Activated CD4-positive, alpha-beta T cell treated with anti-CD3 and anti-CD28 coated beads for 36 hours (primary cell): ENCODE measurements around the gene ERICH6B. TPM values are rescaled to one million over a fixed set of nuclear protein-coding genes. Genes with fewer than 3 reads are reported as not detected.

Experiments used
- ATAC-seq: fragments of 200-7000 bp; cut with Tn5 transposase; one replicate; pipeline ENCODE4 v1.10.0; 2021; ENCODE audit warnings: mild to moderate bottlenecking, moderate library complexity
- CTCF ChIA-PET: fragments of 350-600 bp; sonication (Branson Sonifier 250); formaldehyde crosslinking; loops from one replicate; lab custom pipeline; 2021; ENCODE audit warnings: antibody characterized with exemption; lab: Charles Lee
- POLR2A ChIA-PET: fragments of 350-600 bp; sonication (Branson Sonifier 250); formaldehyde crosslinking; loops from one replicate; lab custom pipeline; 2021; ENCODE audit warnings: antibody characterized with exemption, inconsistent platforms; lab: Charles Lee
- DNase-seq: peaks from one replicate; pipeline ENCODE4 v3.0.0-alpha.2; 2020
- H3K27ac Mint-ChIP-seq: one replicate; pipeline ENCODE4 v1.8.0; 2021; ENCODE audit warnings: mixed read lengths
- H3K27me3 Mint-ChIP-seq: one replicate; pipeline ENCODE4 v1.8.0; 2021; ENCODE audit warnings: mixed read lengths
- H3K36me3 Mint-ChIP-seq: one replicate; pipeline ENCODE4 v1.8.0; 2021; ENCODE audit warnings: low read depth, mixed read lengths
- H3K4me1 Mint-ChIP-seq: one replicate; pipeline ENCODE4 v1.8.0; 2021; ENCODE audit warnings: mixed read lengths
- H3K4me3 Mint-ChIP-seq: one replicate; pipeline ENCODE4 v1.8.0; 2021; ENCODE audit warnings: mild to moderate bottlenecking, moderate library complexity, mixed read lengths
- H3K9me3 Mint-ChIP-seq: one replicate; pipeline ENCODE4 v1.8.0; 2021; ENCODE audit warnings: low read depth, mixed read lengths
- intact Hi-C, 2 experiments: fragments of 100-400 bp; cut with DNase I in 1 of 2; cut with micrococcal nuclease in 1 of 2; formaldehyde crosslinking; loops; one replicate each; pipeline versions ENCODE4 v1.14.2 to v1.15.1; 2022 to 2024; cut with DNase I, micrococcal nuclease
- total RNA-seq, 2 experiments: library from RNA; stranded (reverse); gene quantifications; one replicate each; pipeline ENCODE4 v1.2.3, GENCODE V29; 2021

Gene ERICH6B
- total RNA-seq, 2 experiments from 2014 or later, result not detected

GRCh38 chr13:45601680-45602079, 13.9 kb downstream of the ERICH6B start:
- Mint-ChIP-seq H3K27ac (no peak overlapping the region), H3K27me3 (peaks cover 10% of the 10 kb centered on the region), H3K9me3 (no peaks in the 10 kb centered on the region)

GRCh38 chr13:45598597-45598996, 16.9 kb downstream of the ERICH6B start:
- H3K27me3 Mint-ChIP-seq, result peaks cover 17% of the 10 kb centered on the region
- ATAC-seq (no peak), DNase-seq (no peak)
- no peaks in the 10 kb centered on the region for H3K9me3 Mint-ChIP-seq
- H3K4me3 Mint-ChIP-seq, result no peak overlapping the region
- no peaks in the 10 kb centered on the region for H3K36me3 Mint-ChIP-seq
- ChIA-PET POLR2A (no interaction called here), CTCF (no interaction called here)
- intact Hi-C loops, result no loop called here
- H3K27ac Mint-ChIP-seq, result no peak overlapping the region
- no peaks in the 10 kb centered on the region for H3K4me1 Mint-ChIP-seq

More at GRCh38 chr13:45601680-45602079, 13.9 kb downstream of the ERICH6B start:
- ATAC-seq, result no peak
- ChIA-PET CTCF (no interaction called here), POLR2A (no interaction called here)
- intact Hi-C loops, result loop anchor here in 1 of 2 experiments (10.0 kb wide), 1 partner anchor 63 kb away; no protein-coding TSS in a partner anchor
- Mint-ChIP-seq H3K4me3 (no peak overlapping the region), H3K4me1 (no peaks in the 10 kb centered on the region), H3K36me3 (no peaks in the 10 kb centered on the region)
- no peak for DNase-seq

GRCh38 chr13:45596800-45597475, 18.6 kb downstream of the ERICH6B start:
- DNase-seq, result no peak
- peaks cover 5% of the 10 kb centered on the region for H3K4me1 Mint-ChIP-seq
- H3K9me3 Mint-ChIP-seq, result no peaks in the 10 kb centered on the region
- intact Hi-C loops, result no loop called here
- no peaks in the 10 kb centered on the region for H3K36me3 Mint-ChIP-seq
- no peak overlapping the region for H3K27ac Mint-ChIP-seq
- ATAC-seq, result no peak
- H3K4me3 Mint-ChIP-seq, result no peak overlapping the region
- CTCF ChIA-PET, result no interaction called here
- H3K27me3 Mint-ChIP-seq, result peaks cover 17% of the 10 kb centered on the region
- POLR2A ChIA-PET, result no interaction called here

- H3K4me1 Mint-ChIP-seq, result peaks cover 5% of the 10 kb centered on the region
- ATAC-seq (no peak), DNase-seq (no peak)
- no peak overlapping the region for H3K4me3 Mint-ChIP-seq
- no peak overlapping the region for H3K27ac Mint-ChIP-seq
- no peaks in the 10 kb centered on the region for H3K36me3 Mint-ChIP-seq
- intact Hi-C loops, result no loop called here
- no peaks in the 10 kb centered on the region for H3K9me3 Mint-ChIP-seq
- H3K27me3 Mint-ChIP-seq, result peaks cover 17% of the 10 kb centered on the region
- POLR2A ChIA-PET, result no interaction called here
- CTCF ChIA-PET, result no interaction called here
These were observed 19.6 kb downstream of the ERICH6B start for GRCh38 chr13:45595965-45596364.

- no peak overlapping the region for H3K27ac Mint-ChIP-seq
- intact Hi-C loops, result no loop called here
These were observed 20.8 kb downstream of the ERICH6B start for GRCh38 chr13:45594764-45595163.

GRCh38 chr13:45594227-45594626, 21.3 kb downstream of the ERICH6B start:
- no peak overlapping the region for H3K27ac Mint-ChIP-seq
- no peak for ATAC-seq
- DNase-seq, result no peak
- intact Hi-C loops, result no loop called here
- no peaks in the 10 kb centered on the region for H3K9me3 Mint-ChIP-seq
- H3K27me3 Mint-ChIP-seq, result peaks cover 17% of the 10 kb centered on the region
- no peaks in the 10 kb centered on the region for H3K36me3 Mint-ChIP-seq
- peaks cover 5% of the 10 kb centered on the region for H3K4me1 Mint-ChIP-seq
- ChIA-PET CTCF (no interaction called here), POLR2A (no interaction called here)
- no peak overlapping the region for H3K4me3 Mint-ChIP-seq

More at GRCh38 chr13:45594764-45595163, 20.8 kb downstream of the ERICH6B start:
- POLR2A ChIA-PET, result no interaction called here
- H3K9me3 Mint-ChIP-seq, result no peaks in the 10 kb centered on the region
- H3K36me3 Mint-ChIP-seq, result no peaks in the 10 kb centered on the region
- H3K4me3 Mint-ChIP-seq, result no peak overlapping the region
- peaks cover 17% of the 10 kb centered on the region for H3K27me3 Mint-ChIP-seq
- CTCF ChIA-PET, result no interaction called here
- ATAC-seq, result no peak
- DNase-seq, result no peak
- H3K4me1 Mint-ChIP-seq, result peaks cover 5% of the 10 kb centered on the region

GRCh38 chr13:45592758-45593157, 22.8 kb downstream of the ERICH6B start:
- Mint-ChIP-seq H3K36me3 (no peaks in the 10 kb centered on the region), H3K9me3 (no peaks in the 10 kb centered on the region), H3K27ac (no peak overlapping the region), H3K4me3 (no peak overlapping the region), H3K4me1 (peaks cover 5% of the 10 kb centered on the region), H3K27me3 (peaks cover 10% of the 10 kb centered on the region)
- ATAC-seq (peak; percentile 60), DNase-seq (no peak)
- ChIA-PET CTCF (no interaction called here), POLR2A (no interaction called here)
- intact Hi-C loops, result no loop called here

GRCh38 chr13:45590066-45590465, 25.5 kb downstream of the ERICH6B start:
- ChIA-PET CTCF (no interaction called here), POLR2A (no interaction called here)
- H3K4me1 Mint-ChIP-seq, result peaks cover 5% of the 10 kb centered on the region
- H3K36me3 Mint-ChIP-seq, result no peaks in the 10 kb centered on the region
- no peak overlapping the region for H3K4me3 Mint-ChIP-seq
- ATAC-seq, result no peak
- intact Hi-C loops, result no loop called here
- no peak overlapping the region for H3K27ac Mint-ChIP-seq
- H3K9me3 Mint-ChIP-seq, result no peaks in the 10 kb centered on the region
- H3K27me3 Mint-ChIP-seq, result no peaks in the 10 kb centered on the region
- no peak for DNase-seq

GRCh38 chr13:45587897-45588296, 27.6 kb downstream of the ERICH6B start:
- Mint-ChIP-seq H3K4me1 (peaks cover 5% of the 10 kb centered on the region), H3K36me3 (no peaks in the 10 kb centered on the region), H3K27ac (no peak overlapping the region), H3K4me3 (no peak overlapping the region), H3K9me3 (no peaks in the 10 kb centered on the region), H3K27me3 (no peaks in the 10 kb centered on the region)
- intact Hi-C loops, result no loop called here
- DNase-seq (no peak), ATAC-seq (no peak)
- ChIA-PET CTCF (no interaction called here), POLR2A (no interaction called here)

- ChIA-PET CTCF (no interaction called here), POLR2A (no interaction called here)
- intact Hi-C loops, result no loop called here
- H3K36me3 Mint-ChIP-seq, result no peaks in the 10 kb centered on the region
- no peak overlapping the region for H3K4me3 Mint-ChIP-seq
- H3K27me3 Mint-ChIP-seq, result no peaks in the 10 kb centered on the region
- no peaks in the 10 kb centered on the region for H3K9me3 Mint-ChIP-seq
- DNase-seq, result no peak
- no peaks in the 10 kb centered on the region for H3K4me1 Mint-ChIP-seq
- ATAC-seq, result no peak
- H3K27ac Mint-ChIP-seq, result no peak overlapping the region
These were observed 30.7 kb downstream of the ERICH6B start for GRCh38 chr13:45584816-45585215.

GRCh38 chr13:45582408-45583076, 33.0 kb downstream of the ERICH6B start:
- H3K27ac Mint-ChIP-seq, result no peak overlapping the region
- POLR2A ChIA-PET, result no interaction called here
- no peaks in the 10 kb centered on the region for H3K9me3 Mint-ChIP-seq
- CTCF ChIA-PET, result no interaction called here
- no peaks in the 10 kb centered on the region for H3K4me1 Mint-ChIP-seq
- DNase-seq (no peak), ATAC-seq (no peak)
- intact Hi-C loops, result no loop called here
- no peaks in the 10 kb centered on the region for H3K36me3 Mint-ChIP-seq
- H3K27me3 Mint-ChIP-seq, result peaks cover 2% of the 10 kb centered on the region
- no peak overlapping the region for H3K4me3 Mint-ChIP-seq

- Mint-ChIP-seq H3K4me1 (no peaks in the 10 kb centered on the region), H3K36me3 (no peaks in the 10 kb centered on the region), H3K4me3 (no peak overlapping the region), H3K9me3 (no peaks in the 10 kb centered on the region), H3K27me3 (peaks cover 8% of the 10 kb centered on the region), H3K27ac (no peak overlapping the region)
- CTCF ChIA-PET, result no interaction called here
- POLR2A ChIA-PET, result no interaction called here
- intact Hi-C loops, result no loop called here
- ATAC-seq (no peak), DNase-seq (no peak)
These were observed 39.1 kb downstream of the ERICH6B start for GRCh38 chr13:45576466-45576865.
